CD4-positive, alpha-beta T cell (primary cell): ENCODE results near the gene CSRP1. TPM values are rescaled to one million over a fixed set of nuclear protein-coding genes. Genes with fewer than 3 reads are reported as not detected.

ENCODE experiments used
- ATAC-seq: fragments of 200-7000 bp; cut with Tn5 transposase; one replicate; pipeline ENCODE4 v1.10.0; 2022; ENCODE audit warnings: mild to moderate bottlenecking; ENCODE audit not compliant: poor library complexity
- CTCF ChIA-PET: fragments of 350-600 bp; sonication (Branson Sonifier 250); formaldehyde crosslinking; loops from one replicate; lab custom pipeline; 2021; ENCODE audit warnings: antibody characterized with exemption, inconsistent platforms; lab: Charles Lee
- POLR2A ChIA-PET: fragments of 350-600 bp; sonication (Branson Sonifier 250); formaldehyde crosslinking; loops from one replicate; lab custom pipeline; 2021; ENCODE audit warnings: antibody characterized with exemption, inconsistent platforms; lab: Charles Lee
- DNase-seq, 14 experiments: peaks; one replicate each; pipeline ENCODE4 v3.0.0-alpha.2; 2013 to 2020; ENCODE audit warnings: mixed read lengths in 2 of 14
- H3K27ac ChIP-seq, 2 donors: one replicate each; pipeline versions ENCODE4 v1.5.1 to v1.7.0; 2013; ENCODE audit warnings: low read length in 2 of 2, low read depth in 1 of 2, mild to moderate bottlenecking in 1 of 2
- H3K27me3 ChIP-seq, 2 experiments: 1 replicate in 1 of 2; 2 replicates in 1 of 2; pipeline versions ENCODE4 v1.6.1 to v1.7.0; 2013; ENCODE audit warnings: low read length in 2 of 2, control low read depth in 1 of 2, mild to moderate bottlenecking in 1 of 2, moderate library complexity in 1 of 2; ENCODE audit not compliant: insufficient read depth in 2 of 2, control insufficient read depth in 1 of 2
- H3K36me3 ChIP-seq: one replicate; pipeline ENCODE4 v1.6.1; 2013; ENCODE audit warnings: low read length, control low read depth; ENCODE audit not compliant: insufficient read depth
- H3K4me1 ChIP-seq: one replicate; pipeline ENCODE4 v1.6.1; 2013; ENCODE audit warnings: low read length, control low read depth; ENCODE audit not compliant: insufficient read depth
- H3K4me3 ChIP-seq: one replicate; pipeline ENCODE4 v1.5.1; 2013; ENCODE audit warnings: mild to moderate bottlenecking, low read length, moderate library complexity
- H3K9me3 ChIP-seq, 2 experiments: 1 replicate in 1 of 2; 2 replicates in 1 of 2; pipeline versions ENCODE4 v1.6.1 to v1.7.0; 2013; ENCODE audit warnings: low read length in 2 of 2, mild to moderate bottlenecking in 2 of 2, control low read depth in 1 of 2, moderate library complexity in 1 of 2; ENCODE audit not compliant: control insufficient read depth in 1 of 2, insufficient read depth in 1 of 2
- H3K27ac Mint-ChIP-seq: one replicate; pipeline ENCODE4 v1.8.0; 2020; ENCODE audit warnings: mixed read lengths
- H3K27me3 Mint-ChIP-seq: one replicate; pipeline ENCODE4 v1.8.0; 2021; ENCODE audit warnings: mixed read lengths
- H3K36me3 Mint-ChIP-seq: one replicate; pipeline ENCODE4 v1.8.0; 2021; ENCODE audit warnings: low read depth, mixed read lengths
- H3K4me1 Mint-ChIP-seq: one replicate; pipeline ENCODE4 v1.8.0; 2021; ENCODE audit warnings: low read depth, mixed read lengths
- H3K4me3 Mint-ChIP-seq: one replicate; pipeline ENCODE4 v1.8.0; 2020; ENCODE audit warnings: mild to moderate bottlenecking, mixed read lengths
- H3K9me3 Mint-ChIP-seq: one replicate; pipeline ENCODE4 v1.8.0; 2020; ENCODE audit warnings: mixed read lengths
- CTCF ChIP-seq: fragments of 200-600 bp; IDR thresholded peaks from one replicate; pipeline ENCODE4 v1.8.0; 2022; ENCODE audit warnings: antibody characterized with exemption, mild to moderate bottlenecking
- intact Hi-C, 2 experiments: fragments of 100-400 bp; cut with DNase I in 1 of 2; cut with micrococcal nuclease in 1 of 2; formaldehyde crosslinking; loops; one replicate each; pipeline versions ENCODE4 v1.15.1 to v1.9.0; 2023 to 2025; cut with DNase I, micrococcal nuclease
- total RNA-seq, 174 experiments: library from RNA in 2 of 174; stranded (reverse) in 2 of 174; gene quantifications; one replicate each; pipeline ENCODE4 v1.2.3 and lab custom pipeline; 2021 to 2026

CSRP1 gene
- total RNA-seq, 2 experiments from 2014 or later: 34.8 to 39.9 TPM

- Mint-ChIP-seq H3K4me3 (no peak overlapping the region), H3K27ac (no peak overlapping the region), H3K27me3 (peaks cover 10% of the 10 kb centered on the region), H3K9me3 (no peaks in the 10 kb centered on the region), H3K4me1 (peaks cover 4% of the 10 kb centered on the region), H3K36me3 (no peaks in the 10 kb centered on the region)
- Histone ChIP-seq H3K27ac (no peak overlapping the region), H3K4me3 (no peak overlapping the region), H3K4me1 (peaks cover 9% of the 10 kb centered on the region), H3K36me3 (no peaks in the 10 kb centered on the region), H3K9me3 (no peaks in the 10 kb centered on the region), H3K27me3 (no peaks in the 10 kb centered on the region)
- intact Hi-C loops: no loop called here
- DNase-seq (no peak), ATAC-seq (no peak)
- ChIA-PET CTCF (no interaction called here), POLR2A (no interaction called here)
- TF ChIP-seq CTCF: no peak
Measured at GRCh38 chr1:201444792-201445191, 62.1 kb downstream of the CSRP1 start.

- no peak overlapping the region for H3K27ac Mint-ChIP-seq
- CTCF ChIA-PET: no interaction called here
- POLR2A ChIA-PET: no interaction called here
- DNase-seq (no peak), ATAC-seq (no peak)
- Histone ChIP-seq H3K27ac (no peak overlapping the region), H3K4me3 (no peak overlapping the region), H3K4me1 (peaks cover 9% of the 10 kb centered on the region), H3K27me3 (no peaks in the 10 kb centered on the region), H3K9me3 (no peaks in the 10 kb centered on the region), H3K36me3 (no peaks in the 10 kb centered on the region)
- no peaks in the 10 kb centered on the region for H3K9me3 Mint-ChIP-seq
- intact Hi-C loops: no loop called here
- peaks cover 4% of the 10 kb centered on the region for H3K4me1 Mint-ChIP-seq
- TF ChIP-seq CTCF: no peak
- peaks cover 14% of the 10 kb centered on the region for H3K27me3 Mint-ChIP-seq
- H3K36me3 Mint-ChIP-seq: no peaks in the 10 kb centered on the region
- H3K4me3 Mint-ChIP-seq: no peak overlapping the region
Measured at GRCh38 chr1:201443747-201444146, 63.2 kb downstream of the CSRP1 start.

GRCh38 chr1:201436969-201437368 lies 70.0 kb downstream of the CSRP1 start:
- ATAC-seq: no peak
- Mint-ChIP-seq H3K27me3 (peaks cover 24% of the 10 kb centered on the region), H3K27ac (no peak overlapping the region), H3K9me3 (no peaks in the 10 kb centered on the region), H3K36me3 (no peaks in the 10 kb centered on the region), H3K4me1 (peaks cover 7% of the 10 kb centered on the region), H3K4me3 (no peak overlapping the region)
- Histone ChIP-seq H3K27ac (no peak overlapping the region), H3K4me1 (peaks cover 5% of the 10 kb centered on the region), H3K36me3 (no peaks in the 10 kb centered on the region), H3K9me3 (no peaks in the 10 kb centered on the region), H3K4me3 (no peak overlapping the region), H3K27me3 (no peaks in the 10 kb centered on the region)
- ChIA-PET POLR2A (no interaction called here), CTCF (no interaction called here)
- no peak for DNase-seq
- no peak for TF ChIP-seq CTCF
- intact Hi-C loops: loop anchor here in 1 of 2 experiments (5.0 kb wide), 1 partner anchor 45 kb away; no protein-coding TSS in a partner anchor
